ENCODE data around the gene GSTM3.
"Not testable (repeated sequence)": the region's sequence is repeated elsewhere in the genome, so short reads cannot be mapped to it uniquely, and the experiment has no call there.

The GSTM3 gene

GRCh38 chr1:109760581-109761226 lies 19.9 kb upstream of the GSTM3 start:
- DNase-seq (ENCODE audit: low read depth), result no peak
- no peak for TF ChIP-seq MYC (IDR thresholded peaks at IDR 0.05; ENCODE audit: low read depth, low read length)
- TF ChIP-seq CTCF (IDR thresholded peaks at IDR 0.05; ENCODE audit: low read depth, low read length), result no peak
- no peak for TF ChIP-seq POLR2A (IDR thresholded peaks at IDR 0.05; ENCODE audit: extremely low read depth, insufficient read length)
- no peak for TF ChIP-seq MAX (IDR thresholded peaks at IDR 0.05; ENCODE audit: low read depth, low read length)
- no peak overlapping the region for H3K4me3 ChIP-seq (ENCODE audit: low read depth, low read length)

- peak; percentile 44 for DNase-seq (ENCODE audit: low read depth)
- H3K4me3 ChIP-seq (ENCODE audit: low read depth, low read length), result no peak overlapping the region
- TF ChIP-seq MYC (IDR thresholded peaks at IDR 0.05; ENCODE audit: low read depth, low read length), result no peak
- TF ChIP-seq POLR2A (IDR thresholded peaks at IDR 0.05; ENCODE audit: extremely low read depth, insufficient read length), result no peak
- TF ChIP-seq CTCF (IDR thresholded peaks at IDR 0.05; ENCODE audit: low read depth, low read length), result no peak
Observed at GRCh38 chr1:109759513-109760334, 18.9 kb upstream of the GSTM3 start.

- no peak overlapping the region for H3K4me3 ChIP-seq (ENCODE audit: low read depth, low read length)
- no peak for DNase-seq (ENCODE audit: low read depth)
- TF ChIP-seq MAX (IDR thresholded peaks at IDR 0.05; ENCODE audit: low read depth, low read length) (no peak), MYC (IDR thresholded peaks at IDR 0.05; ENCODE audit: low read depth, low read length) (no peak), CTCF (IDR thresholded peaks at IDR 0.05; ENCODE audit: low read depth, low read length) (no peak), POLR2A (IDR thresholded peaks at IDR 0.05; ENCODE audit: extremely low read depth, insufficient read length) (no peak)
Observed at GRCh38 chr1:109757936-109758786, 17.3 kb upstream of the GSTM3 start.

- H3K4me3 ChIP-seq (ENCODE audit: low read depth, low read length), result no peak overlapping the region
- TF ChIP-seq MYC (IDR thresholded peaks at IDR 0.05; ENCODE audit: low read depth, low read length), result no peak
- TF ChIP-seq MAX (IDR thresholded peaks at IDR 0.05; ENCODE audit: low read depth, low read length), result no peak
- TF ChIP-seq CTCF (IDR thresholded peaks at IDR 0.05; ENCODE audit: low read depth, low read length), result no peak
- TF ChIP-seq POLR2A (IDR thresholded peaks at IDR 0.05; ENCODE audit: extremely low read depth, insufficient read length), result no peak
- no peak for DNase-seq (ENCODE audit: low read depth)
Observed at GRCh38 chr1:109756848-109757521, 16.1 kb upstream of the GSTM3 start.

GRCh38 chr1:109756325-109756724 lies 15.5 kb upstream of the GSTM3 start:
- not testable (repeated sequence) for DNase-seq (ENCODE audit: low read depth); H3K4me3 ChIP-seq (ENCODE audit: low read depth, low read length)

- H3K4me3 ChIP-seq (ENCODE audit: low read depth, low read length), result no peak overlapping the region
- TF ChIP-seq POLR2A (IDR thresholded peaks at IDR 0.05; ENCODE audit: extremely low read depth, insufficient read length), result no peak
- DNase-seq (ENCODE audit: low read depth), result no peak
Observed at GRCh38 chr1:109754738-109755137, 13.9 kb upstream of the GSTM3 start.

All from NB4 (cell line).